Gastrocnemius medialis (tissue), 4 donors: ENCODE measurements around the gene ZMAT5. TPM values are rescaled to one million over a fixed set of nuclear protein-coding genes. Genes with fewer than 3 reads are reported as not detected.

Source experiments
- ATAC-seq, 2 donors: fragments of 150-250 bp; one replicate each; pipeline ENCODE4 v1.9.1; 2016
- DNase-seq, 2 donors: peaks; one replicate each; pipeline ENCODE4 v3.0.0-alpha.2; 2019
- H3K27ac ChIP-seq, 4 donors: fragments of 200-600 bp; sonication (generic); 1 replicate in 1 of 4; 2 replicates in 3 of 4; pipeline ENCODE4 v1.5.1; 2016 to 2018; ENCODE audit warnings: mild to moderate bottlenecking in 2 of 4, moderate library complexity in 1 of 4
- H3K27me3 ChIP-seq, 3 donors: fragments of 200-600 bp; sonication (generic) in 2 of 3; 1 replicate in 1 of 3; 2 replicates in 2 of 3; pipeline versions ENCODE4 v1.5.1 to v1.6.0; 2016 to 2019; ENCODE audit warnings: mild to moderate bottlenecking in 1 of 3, moderate library complexity in 1 of 3
- H3K36me3 ChIP-seq, 2 donors: fragments of 200-600 bp; sonication (generic) in 1 of 2; one replicate each; pipeline ENCODE4 v1.5.1; 2017 to 2018
- H3K4me1 ChIP-seq, 2 donors: fragments of 200-600 bp; sonication (generic) in 1 of 2; one replicate each; pipeline ENCODE4 v1.5.1; 2016 to 2017; ENCODE audit warnings: mild to moderate bottlenecking in 2 of 2
- H3K4me3 ChIP-seq, 4 donors: fragments of 200-600 bp; sonication (generic) in 3 of 4; 1 replicate in 1 of 4; 2 replicates in 3 of 4; pipeline ENCODE4 v1.5.1; 2016 to 2019; ENCODE audit warnings: mild to moderate bottlenecking in 2 of 4
- H3K9me3 ChIP-seq, 3 donors: fragments of 200-600 bp; sonication (generic) in 2 of 3; 1 replicate in 1 of 3; 2 replicates in 2 of 3; pipeline ENCODE4 v1.5.1; 2016 to 2019
- CTCF ChIP-seq, 5 experiments: fragments of 450-650 bp in 3 of 5; fragments of 200-600 bp in 2 of 5; sonication (generic) in 2 of 5; IDR thresholded peaks in 4 of 5; conservative IDR thresholded peaks in 1 of 5; 1 replicate in 4 of 5; 2 replicates in 1 of 5; pipeline ENCODE4 v1.5.1; 2016 to 2019; ENCODE audit warnings: antibody characterized with exemption in 5 of 5, mild to moderate bottlenecking in 3 of 5, moderate library complexity in 3 of 5
- POLR2A ChIP-seq, 2 donors: fragments of 450-650 bp; IDR thresholded peaks; one replicate each; pipeline ENCODE4 v1.6.1; 2017; ENCODE audit warnings: antibody characterized with exemption in 2 of 2, mild to moderate bottlenecking in 2 of 2, moderate library complexity in 2 of 2
- in situ Hi-C, 4 donors: fragments of 200-750 bp; cut with MboI; loops; one replicate each; pipeline versions ENCODE4 v1.15.0 to v1.8.0; 2017; ENCODE audit warnings: low sequenced_read_pairs in 4 of 4
- intact Hi-C: fragments of 100-400 bp; cut with DNase I; formaldehyde crosslinking; loops from one replicate; pipeline ENCODE4 v1.15.1; 2023; ENCODE audit warnings: low total_unique reads
- total RNA-seq, 4 donors: library from RNA; depleted of rRNA; stranded (reverse); fragments of >200 nt; gene quantifications; one replicate each; pipeline versions ENCODE4 v1.1.0 to v1.2.3, GENCODE V29; 2016

Gene ZMAT5
- total RNA-seq, 4 donors from 2014 or later, result 23.8 to 38.6 (median 33.8) TPM

GRCh38 chr22:29701155-29701999, 65.4 kb downstream of the ZMAT5 start:
- no peak overlapping the region for H3K4me3 ChIP-seq
- intact Hi-C loops, result no loop called here
- TF ChIP-seq CTCF (IDR thresholded peaks at IDR 0.05 in 4 of 5, conservative IDR thresholded peaks at IDR 0.05 in 1 of 5) (no peak), POLR2A (IDR thresholded peaks at IDR 0.05) (no peak)
- in situ Hi-C loops, result no loop called here
- H3K9me3 ChIP-seq, result no peaks in the 10 kb centered on the region
- ATAC-seq (no peak), DNase-seq (no peak)
- no peaks in the 10 kb centered on the region for H3K36me3 ChIP-seq
- no peaks in the 10 kb centered on the region for H3K27me3 ChIP-seq
- H3K27ac ChIP-seq, result no peak overlapping the region
- peaks cover 14 to 15% of the 10 kb centered on the region in 2 donors for H3K4me1 ChIP-seq

GRCh38 chr22:29700900-29701154, 66.0 kb downstream of the ZMAT5 start:
- intact Hi-C loops (no loop called here), in situ Hi-C loops (no loop called here)
- DNase-seq (no peak), ATAC-seq (no peak)
- no peaks in the 10 kb centered on the region for H3K27me3 ChIP-seq
- TF ChIP-seq CTCF (IDR thresholded peaks at IDR 0.05 in 4 of 5, conservative IDR thresholded peaks at IDR 0.05 in 1 of 5), result no peak
- TF ChIP-seq POLR2A (IDR thresholded peaks at IDR 0.05), result no peak
- peaks cover 14 to 15% of the 10 kb centered on the region in 2 donors for H3K4me1 ChIP-seq
- no peaks in the 10 kb centered on the region for H3K36me3 ChIP-seq
- H3K4me3 ChIP-seq, result no peak overlapping the region
- no peaks in the 10 kb centered on the region for H3K9me3 ChIP-seq
- no peak overlapping the region for H3K27ac ChIP-seq

GRCh38 chr22:29700206-29700899, 66.5 kb downstream of the ZMAT5 start:
- in situ Hi-C loops (no loop called here), intact Hi-C loops (no loop called here)

GRCh38 chr22:29697853-29698598, 68.8 kb downstream of the ZMAT5 start:
- in situ Hi-C loops, result loop anchor here in 2 of 4 donors (25.0 kb wide), 1 partner anchor 314 kb away; no protein-coding TSS in a partner anchor
- no peak for TF ChIP-seq POLR2A (IDR thresholded peaks at IDR 0.05)
- TF ChIP-seq CTCF (IDR thresholded peaks at IDR 0.05 in 4 of 5, conservative IDR thresholded peaks at IDR 0.05 in 1 of 5), result no peak
- Histone ChIP-seq H3K27me3 (no peaks in the 10 kb centered on the region), H3K36me3 (no peaks in the 10 kb centered on the region), H3K9me3 (no peaks in the 10 kb centered on the region), H3K27ac (no peak overlapping the region), H3K4me3 (no peak overlapping the region), H3K4me1 (peaks cover 10 to 13% of the 10 kb centered on the region in 2 donors)
- intact Hi-C loops, result no loop called here
- DNase-seq (no peak), ATAC-seq (no peak)

More at GRCh38 chr22:29700206-29700899, 66.5 kb downstream of the ZMAT5 start:
- no peaks in the 10 kb centered on the region for H3K27me3 ChIP-seq
- H3K36me3 ChIP-seq, result no peaks in the 10 kb centered on the region
- no peak overlapping the region for H3K4me3 ChIP-seq
- no peak overlapping the region for H3K27ac ChIP-seq
- H3K4me1 ChIP-seq, result peaks cover 15 to 17% of the 10 kb centered on the region in 2 donors
- no peak for TF ChIP-seq CTCF (IDR thresholded peaks at IDR 0.05 in 4 of 5, conservative IDR thresholded peaks at IDR 0.05 in 1 of 5)
- no peak for TF ChIP-seq POLR2A (IDR thresholded peaks at IDR 0.05)
- no peaks in the 10 kb centered on the region for H3K9me3 ChIP-seq
- DNase-seq (no peak), ATAC-seq (no peak)
